ENCODE data around the gene MYH10.

The MYH10 gene

GRCh38 chr17:8469964-8470363 is 160.6 kb downstream of the MYH10 start:
- H3K4me1 ChIP-seq (ENCODE audit: control insufficient read depth in 1 of 2, insufficient read depth in 1 of 2, low read depth in 1 of 2, low read length in 1 of 2) = no peaks in the 10 kb centered on the region
- peaks cover 98% of the 10 kb centered on the region for H3K36me3 ChIP-seq
- no peaks in the 10 kb centered on the region for H3K9me3 ChIP-seq
- no peaks in the 10 kb centered on the region for H3K27me3 ChIP-seq
- TF ChIP-seq CTCF (IDR thresholded peaks at IDR 0.05) = no peak
- H3K27ac ChIP-seq = no peak overlapping the region
- H3K4me3 ChIP-seq (ENCODE audit: low read depth in 1 of 2, low read length in 1 of 2) = no peak overlapping the region

- Histone ChIP-seq H3K36me3 (peaks cover 98% of the 10 kb centered on the region), H3K27me3 (no peaks in the 10 kb centered on the region), H3K27ac (peak overlapping the region; percentile 12), H3K4me1 (ENCODE audit: control insufficient read depth in 1 of 2, insufficient read depth in 1 of 2, low read depth in 1 of 2, low read length in 1 of 2) (no peaks in the 10 kb centered on the region), H3K4me3 (ENCODE audit: low read depth in 1 of 2, low read length in 1 of 2) (no peak overlapping the region), H3K9me3 (no peaks in the 10 kb centered on the region)
- TF ChIP-seq CTCF (IDR thresholded peaks at IDR 0.05) = no peak
Observed at GRCh38 chr17:8468980-8469379, 161.5 kb downstream of the MYH10 start.

- no peaks in the 10 kb centered on the region for H3K9me3 ChIP-seq
- H3K36me3 ChIP-seq = peaks cover 98% of the 10 kb centered on the region
- H3K27ac ChIP-seq = no peak overlapping the region
- H3K27me3 ChIP-seq = no peaks in the 10 kb centered on the region
- H3K4me1 ChIP-seq (ENCODE audit: control insufficient read depth in 1 of 2, insufficient read depth in 1 of 2, low read depth in 1 of 2, low read length in 1 of 2) = no peaks in the 10 kb centered on the region
- no peak for TF ChIP-seq CTCF (IDR thresholded peaks at IDR 0.05)
- H3K4me3 ChIP-seq (ENCODE audit: low read depth in 1 of 2, low read length in 1 of 2) = no peak overlapping the region
Observed at GRCh38 chr17:8468127-8468526, 162.4 kb downstream of the MYH10 start.

GRCh38 chr17:8467527-8467926 is 163.0 kb downstream of the MYH10 start:
- Histone ChIP-seq H3K27ac (no peak overlapping the region), H3K27me3 (no peaks in the 10 kb centered on the region), H3K9me3 (no peaks in the 10 kb centered on the region), H3K4me1 (ENCODE audit: control insufficient read depth in 1 of 2, insufficient read depth in 1 of 2, low read depth in 1 of 2, low read length in 1 of 2) (no peaks in the 10 kb centered on the region), H3K4me3 (ENCODE audit: low read depth in 1 of 2, low read length in 1 of 2) (no peak overlapping the region), H3K36me3 (peaks cover 98% of the 10 kb centered on the region)
- TF ChIP-seq CTCF (IDR thresholded peaks at IDR 0.05) = no peak

GRCh38 chr17:8466873-8467272 is 163.7 kb downstream of the MYH10 start:
- Histone ChIP-seq H3K4me3 (ENCODE audit: low read depth in 1 of 2, low read length in 1 of 2) (no peak overlapping the region), H3K27ac (no peak overlapping the region), H3K4me1 (ENCODE audit: control insufficient read depth in 1 of 2, insufficient read depth in 1 of 2, low read depth in 1 of 2, low read length in 1 of 2) (no peaks in the 10 kb centered on the region), H3K9me3 (no peaks in the 10 kb centered on the region), H3K27me3 (no peaks in the 10 kb centered on the region), H3K36me3 (peaks cover 98% of the 10 kb centered on the region)
- no peak for TF ChIP-seq CTCF (IDR thresholded peaks at IDR 0.05)

GRCh38 chr17:8466456-8466855 is 164.1 kb downstream of the MYH10 start:
- H3K36me3 ChIP-seq = peaks cover 98% of the 10 kb centered on the region
- H3K27ac ChIP-seq = no peak overlapping the region
- no peak for TF ChIP-seq CTCF (IDR thresholded peaks at IDR 0.05)

More at GRCh38 chr17:8466456-8466855, 164.1 kb downstream of the MYH10 start:
- Histone ChIP-seq H3K4me1 (ENCODE audit: control insufficient read depth in 1 of 2, insufficient read depth in 1 of 2, low read depth in 1 of 2, low read length in 1 of 2) (no peaks in the 10 kb centered on the region), H3K27me3 (no peaks in the 10 kb centered on the region), H3K4me3 (ENCODE audit: low read depth in 1 of 2, low read length in 1 of 2) (no peak overlapping the region), H3K9me3 (no peaks in the 10 kb centered on the region)

Measured in neutrophil (primary cell).